ENCODE results near the gene CILP2. TPM values are rescaled to one million over a fixed set of nuclear protein-coding genes. Genes with fewer than 3 reads are reported as not detected.

Gene CILP2
- total RNA-seq, 2 experiments from 2014 or later, result 1.1 to 1.7 TPM

DNA sequence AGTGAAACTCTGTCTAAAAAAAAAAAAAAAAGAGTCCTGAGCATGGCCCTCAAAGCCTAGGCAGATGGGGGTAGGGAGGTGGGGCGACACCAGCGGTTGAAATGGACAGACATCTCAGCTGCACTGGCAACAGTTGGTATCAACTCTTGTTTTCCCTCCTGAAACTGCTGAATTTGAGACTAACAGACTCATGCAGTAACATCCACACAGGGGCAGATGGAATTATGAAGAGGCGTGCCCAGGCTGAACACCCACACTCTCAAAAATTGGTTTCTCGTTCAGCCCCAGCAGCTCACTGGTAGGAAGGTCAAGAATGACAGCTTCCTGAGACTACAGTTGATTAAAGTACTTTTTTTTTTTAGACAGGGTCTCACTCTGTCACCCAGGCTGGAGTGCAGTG is 56.3 kb downstream of the CILP2 start:
- peak in 1 of 14 experiments; percentile 26 for DNase-seq
- Mint-ChIP-seq H3K27ac (peak overlapping the region; percentile 81), H3K4me3 (no peak overlapping the region), H3K9me3 (no peaks in the 10 kb centered on the region), H3K27me3 (no peaks in the 10 kb centered on the region), H3K36me3 (ENCODE audit: low read depth) (peaks cover 53% of the 10 kb centered on the region), H3K4me1 (ENCODE audit: low read depth) (peaks cover 60% of the 10 kb centered on the region)
- ATAC-seq (ENCODE audit: poor library complexity), result no peak
- Histone ChIP-seq H3K4me1 (ENCODE audit: insufficient read depth, low read length) (peaks cover 95% of the 10 kb centered on the region), H3K27ac (ENCODE audit: low read depth in 1 of 2, low read length in 2 of 2) (no peak overlapping the region), H3K4me3 (ENCODE audit: low read length) (no peak overlapping the region), H3K9me3 (ENCODE audit: control insufficient read depth in 1 of 2, insufficient read depth in 1 of 2, low read length in 2 of 2) (no peaks in the 10 kb centered on the region), H3K27me3 (ENCODE audit: control insufficient read depth in 1 of 2, insufficient read depth in 2 of 2, low read length in 2 of 2) (no peaks in the 10 kb centered on the region), H3K36me3 (ENCODE audit: insufficient read depth, low read length) (peaks cover 35% of the 10 kb centered on the region)
- POLR2A ChIA-PET, result interaction anchor here (0.6 to 0.7 kb wide), 2 partner anchors 227 to 277 kb away, joined by 3 to 4 read pairs; partner anchors contain the start of gene ZNF506
- CTCF ChIA-PET, result interaction anchor here (0.8 kb wide), 1 partner anchor 12 kb away, joined by 4 read pairs; no protein-coding TSS in a partner anchor
- TF ChIP-seq, protein P1, sequence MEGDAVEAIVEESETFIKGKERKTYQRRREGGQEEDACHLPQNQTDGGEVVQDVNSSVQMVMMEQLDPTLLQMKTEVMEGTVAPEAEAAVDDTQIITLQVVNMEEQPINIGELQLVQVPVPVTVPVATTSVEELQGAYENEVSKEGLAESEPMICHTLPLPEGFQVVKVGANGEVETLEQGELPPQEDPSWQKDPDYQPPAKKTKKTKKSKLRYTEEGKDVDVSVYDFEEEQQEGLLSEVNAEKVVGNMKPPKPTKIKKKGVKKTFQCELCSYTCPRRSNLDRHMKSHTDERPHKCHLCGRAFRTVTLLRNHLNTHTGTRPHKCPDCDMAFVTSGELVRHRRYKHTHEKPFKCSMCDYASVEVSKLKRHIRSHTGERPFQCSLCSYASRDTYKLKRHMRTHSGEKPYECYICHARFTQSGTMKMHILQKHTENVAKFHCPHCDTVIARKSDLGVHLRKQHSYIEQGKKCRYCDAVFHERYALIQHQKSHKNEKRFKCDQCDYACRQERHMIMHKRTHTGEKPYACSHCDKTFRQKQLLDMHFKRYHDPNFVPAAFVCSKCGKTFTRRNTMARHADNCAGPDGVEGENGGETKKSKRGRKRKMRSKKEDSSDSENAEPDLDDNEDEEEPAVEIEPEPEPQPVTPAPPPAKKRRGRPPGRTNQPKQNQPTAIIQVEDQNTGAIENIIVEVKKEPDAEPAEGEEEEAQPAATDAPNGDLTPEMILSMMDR (IDR thresholded peaks at IDR 0.05), result no peak
- intact Hi-C loops (cut with DNase I, micrococcal nuclease), result loop anchor here in 1 of 2 experiments (5.0 kb wide), 1 partner anchor 57 kb away; the partner anchor contains the start of gene CILP2

DNA sequence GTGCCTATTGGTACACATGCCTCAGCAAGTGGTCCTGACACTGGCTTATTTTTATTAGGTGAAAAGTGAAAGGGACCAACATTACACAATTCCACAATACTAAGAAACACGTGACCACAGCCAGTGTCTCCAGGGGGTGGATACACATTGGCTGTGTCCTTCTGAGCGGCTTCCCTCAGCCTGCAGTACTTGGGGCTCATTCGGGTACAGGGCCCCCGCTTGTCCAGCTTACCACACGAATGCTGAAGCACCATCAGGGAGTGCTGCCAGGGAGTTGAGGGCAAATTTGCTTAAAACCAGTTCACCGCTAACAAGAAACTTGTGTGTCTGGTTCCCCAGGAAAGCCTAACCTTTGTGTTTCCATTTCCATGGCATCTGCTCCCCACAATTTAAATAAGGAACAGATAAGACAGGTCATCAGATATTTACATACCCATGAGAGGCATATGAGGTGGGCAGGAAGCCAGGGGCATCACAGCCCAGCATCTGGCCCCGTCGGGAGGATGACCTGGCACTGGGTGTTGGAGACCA is 57.2 kb downstream of the CILP2 start:
- Histone ChIP-seq H3K9me3 (ENCODE audit: control insufficient read depth in 1 of 2, insufficient read depth in 1 of 2, low read length in 2 of 2) (no peaks in the 10 kb centered on the region), H3K27me3 (ENCODE audit: control insufficient read depth in 1 of 2, insufficient read depth in 2 of 2, low read length in 2 of 2) (no peaks in the 10 kb centered on the region), H3K4me1 (ENCODE audit: insufficient read depth, low read length) (peaks cover 95% of the 10 kb centered on the region), H3K4me3 (ENCODE audit: low read length) (no peak overlapping the region), H3K27ac (ENCODE audit: low read depth in 1 of 2, low read length in 2 of 2) (no peak overlapping the region), H3K36me3 (ENCODE audit: insufficient read depth, low read length) (peaks cover 35% of the 10 kb centered on the region)
- peak overlapping the region; percentile 81 for H3K27ac Mint-ChIP-seq
- intact Hi-C loops (cut with DNase I, micrococcal nuclease), result loop anchor here in 1 of 2 experiments (5.0 kb wide), 1 partner anchor 33 kb away; no protein-coding TSS in a partner anchor
- ATAC-seq (ENCODE audit: poor library complexity), result no peak
- ChIA-PET POLR2A (no interaction called here), CTCF (no interaction called here)
- TF ChIP-seq, protein P1 (IDR thresholded peaks at IDR 0.05), result no peak
- no peaks in the 10 kb centered on the region for H3K9me3 Mint-ChIP-seq
- H3K27me3 Mint-ChIP-seq, result no peaks in the 10 kb centered on the region
- H3K4me3 Mint-ChIP-seq, result no peak overlapping the region
- peak in 1 of 14 experiments; percentile 26 for DNase-seq
- H3K4me1 Mint-ChIP-seq (ENCODE audit: low read depth), result peaks cover 53% of the 10 kb centered on the region
- peaks cover 46% of the 10 kb centered on the region for H3K36me3 Mint-ChIP-seq (ENCODE audit: low read depth)

Other genes with a start within 250 kb of the CILP2 start
- 10 to 100 TPM; 49.7 to 56.0 TPM for gene SUGP1, start 217.8 kb upstream of the CILP2 start, total RNA-seq
- gene MAU2, start 217.4 kb upstream of the CILP2 start, total RNA-seq, result 100 to 1,000 TPM; 132 to 133 TPM
- gene GATAD2A, start 132.6 kb upstream of the CILP2 start, total RNA-seq, result 100 to 1,000 TPM; 104 to 107 TPM
- gene TSSK6, start 22.7 kb upstream of the CILP2 start, total RNA-seq, result 1 to 10 TPM; 3.4 to 5.5 TPM
- gene NDUFA13, start 22.0 kb upstream of the CILP2 start, total RNA-seq, result 100 to 1,000 TPM; 145 to 156 TPM
- 1 to 10 TPM; 3.7 to 4.4 TPM for gene YJEFN3, start 9.4 kb upstream of the CILP2 start, total RNA-seq
- 10 to 100 TPM; 50.1 to 51.8 TPM for gene PBX4, start 80.4 kb downstream of the CILP2 start, total RNA-seq
- 10 to 100 TPM; 85.9 to 93.7 TPM for gene LPAR2, start 90.0 kb downstream of the CILP2 start, total RNA-seq
- 10 to 100 TPM; 89.6 to 97.0 TPM for gene GMIP, start 105.4 kb downstream of the CILP2 start, total RNA-seq
- gene ATP13A1, start 125.4 kb downstream of the CILP2 start, total RNA-seq, result 10 to 100 TPM; 84.8 to 87.6 TPM
- gene ZNF101, start 130.6 kb downstream of the CILP2 start, total RNA-seq, result 10 to 100 TPM; 58.8 to 60.6 TPM
- 10 to 100 TPM; 36.9 to 37.3 TPM for gene ZNF14, start 194.8 kb downstream of the CILP2 start, total RNA-seq

Data from CD4-positive, alpha-beta T cell (primary cell).